Tibial artery (tissue), 4 donors: ENCODE data around the gene MLN.

Experiments used
- DNase-seq, 2 donors: peaks; one replicate each; pipeline ENCODE4 v3.0.0-alpha.2; 2019
- H3K27ac ChIP-seq, 2 donors: fragments of 200-600 bp; sonication (generic) in 1 of 2; 1 replicate in 1 of 2; 2 replicates in 1 of 2; pipeline ENCODE4 v1.5.1; 2018 to 2019; ENCODE audit warnings: mild to moderate bottlenecking in 1 of 2
- H3K27me3 ChIP-seq, 2 donors: fragments of 200-600 bp; sonication (generic) in 1 of 2; one replicate each; pipeline versions ENCODE4 v1.5.1 to v1.6.0; 2016 to 2019
- H3K36me3 ChIP-seq, 3 donors: fragments of 200-600 bp; sonication (generic) in 2 of 3; one replicate each; pipeline ENCODE4 v1.5.1; 2016 to 2019; ENCODE audit warnings: mild to moderate bottlenecking in 2 of 3
- H3K4me1 ChIP-seq, 4 donors: fragments of 200-600 bp; sonication (generic) in 2 of 4; 1 replicate in 3 of 4; 2 replicates in 1 of 4; pipeline ENCODE4 v1.5.1; 2016 to 2019
- H3K4me3 ChIP-seq, 2 donors: fragments of 200-600 bp; sonication (generic) in 1 of 2; 1 replicate in 1 of 2; 2 replicates in 1 of 2; pipeline ENCODE4 v1.5.1; 2018 to 2019; ENCODE audit warnings: mild to moderate bottlenecking in 2 of 2
- H3K9me3 ChIP-seq, 3 donors: fragments of 200-600 bp; sonication (generic) in 1 of 3; one replicate each; pipeline ENCODE4 v1.5.1; 2016 to 2019
- intact Hi-C: fragments of 100-400 bp; cut with DNase I; formaldehyde crosslinking; loops from one replicate; pipeline ENCODE4 v1.15.0; 2023; ENCODE audit warnings: low total_unique reads
- TF ChIP-seq, protein P1 (sequence below), 2 experiments: fragments of 200-600 bp in 1 of 2; fragments of 450-650 bp in 1 of 2; IDR thresholded peaks; one replicate each; pipeline ENCODE4 v1.5.1; 2017 to 2019; ENCODE audit warnings: antibody characterized with exemption in 2 of 2, mild to moderate bottlenecking in 1 of 2, moderate library complexity in 1 of 2

The MLN gene

DNA sequence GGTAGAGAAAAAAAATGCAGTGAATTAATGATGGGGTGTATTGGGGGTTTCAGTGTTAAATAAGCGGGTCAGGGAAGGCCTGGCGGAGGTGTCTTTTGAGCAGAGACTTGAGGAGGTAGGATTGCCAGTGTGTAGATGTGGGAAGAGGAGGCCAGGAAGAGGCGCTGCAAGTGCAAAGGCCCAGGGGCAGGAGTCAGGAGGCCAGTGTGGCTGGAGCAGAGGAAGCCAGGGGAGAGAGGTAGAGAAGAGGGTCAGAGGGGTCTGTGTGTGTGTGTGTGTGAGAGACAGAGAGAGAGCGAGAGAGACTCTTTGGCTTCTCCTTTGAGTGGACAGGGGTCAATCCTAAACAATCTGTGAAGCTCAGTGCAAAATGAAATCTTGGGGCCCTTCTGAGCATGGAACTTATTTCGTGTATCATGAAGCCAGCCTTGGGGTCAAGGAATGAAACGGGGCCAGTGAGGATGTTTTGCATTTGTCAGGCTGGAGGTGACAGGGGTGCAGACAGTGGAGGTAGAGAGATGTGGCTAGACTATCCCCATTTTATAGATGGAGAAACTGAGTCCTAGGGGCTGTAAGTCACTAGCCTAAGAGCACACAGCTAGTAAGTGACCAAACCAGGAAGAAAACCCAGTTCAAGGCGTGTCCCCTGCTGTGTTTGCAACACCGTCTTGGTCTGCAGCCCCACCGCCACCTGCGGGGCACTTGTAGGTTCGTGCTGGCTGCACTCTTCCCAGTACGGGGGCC, 47.4 kb downstream of the MLN start:
- Histone ChIP-seq H3K27ac (no peak overlapping the region), H3K36me3 (no peaks in the 10 kb centered on the region), H3K4me1 (no peaks in the 10 kb centered on the region), H3K9me3 (no peaks in the 10 kb centered on the region), H3K4me3 (no peak overlapping the region), H3K27me3 (peaks cover 0 to 13% of the 10 kb centered on the region in 2 donors)
- no peak for DNase-seq
- TF ChIP-seq, protein P1, sequence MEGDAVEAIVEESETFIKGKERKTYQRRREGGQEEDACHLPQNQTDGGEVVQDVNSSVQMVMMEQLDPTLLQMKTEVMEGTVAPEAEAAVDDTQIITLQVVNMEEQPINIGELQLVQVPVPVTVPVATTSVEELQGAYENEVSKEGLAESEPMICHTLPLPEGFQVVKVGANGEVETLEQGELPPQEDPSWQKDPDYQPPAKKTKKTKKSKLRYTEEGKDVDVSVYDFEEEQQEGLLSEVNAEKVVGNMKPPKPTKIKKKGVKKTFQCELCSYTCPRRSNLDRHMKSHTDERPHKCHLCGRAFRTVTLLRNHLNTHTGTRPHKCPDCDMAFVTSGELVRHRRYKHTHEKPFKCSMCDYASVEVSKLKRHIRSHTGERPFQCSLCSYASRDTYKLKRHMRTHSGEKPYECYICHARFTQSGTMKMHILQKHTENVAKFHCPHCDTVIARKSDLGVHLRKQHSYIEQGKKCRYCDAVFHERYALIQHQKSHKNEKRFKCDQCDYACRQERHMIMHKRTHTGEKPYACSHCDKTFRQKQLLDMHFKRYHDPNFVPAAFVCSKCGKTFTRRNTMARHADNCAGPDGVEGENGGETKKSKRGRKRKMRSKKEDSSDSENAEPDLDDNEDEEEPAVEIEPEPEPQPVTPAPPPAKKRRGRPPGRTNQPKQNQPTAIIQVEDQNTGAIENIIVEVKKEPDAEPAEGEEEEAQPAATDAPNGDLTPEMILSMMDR (IDR thresholded peaks at IDR 0.05), result no peak
- intact Hi-C loops, result no loop called here

DNA sequence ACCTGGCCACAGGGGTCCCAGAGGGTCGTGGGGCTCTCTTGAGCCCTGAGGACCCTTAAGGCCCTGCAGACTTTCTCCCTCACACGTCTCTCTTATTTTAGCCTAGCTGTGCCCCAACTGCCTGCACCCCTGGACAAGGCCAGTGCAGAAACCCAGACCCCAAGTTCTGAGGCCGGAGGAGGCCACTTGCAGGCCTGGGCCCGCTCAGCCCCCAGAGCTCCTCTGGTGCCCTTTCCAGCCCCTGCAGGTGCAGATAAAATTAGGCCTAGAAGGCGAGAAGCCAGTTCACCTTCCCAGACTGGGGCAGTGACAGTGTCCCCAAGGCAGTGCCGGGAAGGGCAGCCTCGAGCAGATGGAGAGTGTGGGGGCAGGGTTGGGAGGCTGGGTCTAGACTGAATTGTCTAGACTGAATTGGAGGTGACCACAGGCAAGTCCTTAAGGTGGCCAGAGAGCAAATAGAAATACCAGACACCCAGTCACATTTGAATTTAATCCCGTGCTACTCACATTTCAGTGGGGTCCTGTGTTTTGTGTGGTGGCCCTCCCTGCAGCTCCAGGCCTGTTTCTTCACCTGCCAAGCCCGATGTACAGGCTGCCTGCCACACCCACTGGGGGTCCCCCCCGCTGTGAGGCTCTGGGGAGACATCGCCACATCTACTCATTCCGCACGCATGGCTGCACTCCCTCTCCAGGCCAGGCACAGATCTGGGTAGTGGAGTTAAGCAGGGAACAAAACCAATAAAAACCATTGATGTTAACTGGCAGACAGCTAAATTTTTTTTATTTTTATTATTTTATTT, 48.5 kb downstream of the MLN start:
- no peak for DNase-seq

DNA sequence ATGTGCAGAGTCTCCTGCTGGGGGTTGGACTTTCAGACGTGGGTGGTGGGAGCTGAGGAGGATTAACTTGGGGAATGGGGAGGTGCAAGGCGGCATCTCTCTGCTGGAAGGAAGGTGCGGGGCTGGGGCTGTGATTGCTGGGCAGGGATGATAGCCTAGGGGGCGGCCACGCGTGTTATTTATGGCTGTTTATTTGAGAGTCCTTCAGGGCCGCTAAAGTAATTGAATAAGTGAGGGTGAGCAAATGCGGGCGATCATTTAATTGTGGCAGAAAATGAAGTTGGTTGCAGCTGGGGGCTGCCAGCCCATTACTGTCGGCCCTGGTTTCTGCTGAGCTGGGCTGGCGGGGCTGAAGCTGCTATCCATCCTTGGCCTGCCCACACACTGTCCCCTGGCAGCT, 49.6 kb downstream of the MLN start:
- TF ChIP-seq, protein P1 (IDR thresholded peaks at IDR 0.05), result no peak
- H3K27ac ChIP-seq, result no peak overlapping the region
- no peak for DNase-seq
- peaks cover 0 to 13% of the 10 kb centered on the region in 2 donors for H3K27me3 ChIP-seq
- H3K9me3 ChIP-seq, result no peaks in the 10 kb centered on the region
- intact Hi-C loops, result no loop called here
- H3K4me1 ChIP-seq, result no peaks in the 10 kb centered on the region
- H3K36me3 ChIP-seq, result no peaks in the 10 kb centered on the region
- H3K4me3 ChIP-seq, result no peak overlapping the region

More for the DNA sequence above, 48.5 kb downstream of the MLN start:
- Histone ChIP-seq H3K4me3 (no peak overlapping the region), H3K4me1 (no peaks in the 10 kb centered on the region), H3K9me3 (no peaks in the 10 kb centered on the region), H3K36me3 (no peaks in the 10 kb centered on the region), H3K27me3 (peaks cover 0 to 13% of the 10 kb centered on the region in 2 donors), H3K27ac (no peak overlapping the region)
- intact Hi-C loops, result no loop called here
- TF ChIP-seq, protein P1 (IDR thresholded peaks at IDR 0.05), result no peak

DNA sequence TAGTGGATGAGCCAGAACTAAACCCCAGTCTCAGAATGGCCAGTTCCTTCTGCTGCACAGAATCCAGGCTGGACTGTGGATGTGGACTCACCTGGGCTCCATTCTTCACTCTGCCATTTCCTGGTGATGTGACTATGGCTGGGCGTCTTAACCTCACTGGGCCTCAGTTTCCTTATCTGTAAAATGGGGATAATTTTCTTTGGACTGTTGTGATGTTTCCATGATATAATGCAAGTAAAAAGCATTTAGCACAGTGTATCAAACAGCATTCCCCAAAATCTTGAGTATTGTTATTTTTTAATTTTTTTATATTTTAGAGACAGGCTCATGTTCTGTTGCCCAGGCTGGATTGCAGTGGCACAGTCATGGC, 51.2 kb downstream of the MLN start:
- Histone ChIP-seq H3K27ac (no peak overlapping the region), H3K9me3 (no peaks in the 10 kb centered on the region), H3K36me3 (no peaks in the 10 kb centered on the region), H3K4me1 (no peaks in the 10 kb centered on the region), H3K27me3 (peaks cover 0 to 13% of the 10 kb centered on the region in 2 donors), H3K4me3 (no peak overlapping the region)
- TF ChIP-seq, protein P1 (IDR thresholded peaks at IDR 0.05), result no peak
- intact Hi-C loops, result no loop called here
- DNase-seq, result no peak

DNA sequence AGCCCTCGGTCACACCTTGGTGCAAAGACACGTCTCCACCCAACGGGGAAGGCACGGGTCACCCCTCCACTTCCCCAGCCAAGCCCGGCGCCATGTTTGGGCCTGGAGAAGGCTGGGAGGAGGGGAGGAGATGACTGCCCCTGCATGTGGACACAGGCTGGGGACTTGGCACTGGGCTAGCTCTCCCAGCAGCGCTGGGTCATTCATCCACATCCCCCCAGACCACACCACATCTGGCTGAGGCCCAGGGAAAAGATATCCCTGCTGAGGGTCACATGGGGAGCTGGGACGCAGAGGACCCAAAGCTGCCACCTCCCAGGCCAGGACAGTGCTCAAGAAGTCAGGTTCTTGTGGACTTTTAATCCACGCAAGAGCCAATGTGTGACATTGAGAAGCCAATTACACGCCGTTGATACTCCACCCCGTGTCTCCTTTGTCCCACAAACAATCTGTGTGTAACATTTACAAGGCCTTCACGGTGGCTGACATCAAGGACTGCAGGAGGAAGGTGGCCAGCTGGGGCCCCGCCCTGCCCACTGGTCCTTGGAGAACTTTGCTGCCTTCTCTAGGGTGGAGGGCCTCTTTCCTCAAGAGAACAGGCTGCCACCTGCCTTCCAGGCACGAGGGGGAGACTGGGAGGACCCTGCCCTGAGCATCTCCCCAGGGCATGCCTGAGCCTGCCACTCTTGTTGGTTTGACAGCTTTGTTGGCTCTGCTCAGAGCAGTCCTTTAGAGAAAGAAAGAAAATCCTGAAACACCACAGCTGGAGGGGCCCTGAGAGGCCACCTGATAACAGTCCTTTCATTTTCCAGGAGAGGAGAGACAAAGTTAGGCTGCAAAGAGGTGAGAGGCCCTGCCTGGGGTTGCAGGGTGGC, 51.8 kb downstream of the MLN start:
- intact Hi-C loops, result no loop called here
- TF ChIP-seq, protein P1 (IDR thresholded peaks at IDR 0.05), result no peak
- Histone ChIP-seq H3K27me3 (peaks cover 0 to 13% of the 10 kb centered on the region in 2 donors), H3K27ac (no peak overlapping the region), H3K4me1 (no peaks in the 10 kb centered on the region), H3K9me3 (no peaks in the 10 kb centered on the region), H3K36me3 (no peaks in the 10 kb centered on the region), H3K4me3 (no peak overlapping the region)
- DNase-seq, result no peak
